ENCODE data around the gene EFTUD2.

DNA sequence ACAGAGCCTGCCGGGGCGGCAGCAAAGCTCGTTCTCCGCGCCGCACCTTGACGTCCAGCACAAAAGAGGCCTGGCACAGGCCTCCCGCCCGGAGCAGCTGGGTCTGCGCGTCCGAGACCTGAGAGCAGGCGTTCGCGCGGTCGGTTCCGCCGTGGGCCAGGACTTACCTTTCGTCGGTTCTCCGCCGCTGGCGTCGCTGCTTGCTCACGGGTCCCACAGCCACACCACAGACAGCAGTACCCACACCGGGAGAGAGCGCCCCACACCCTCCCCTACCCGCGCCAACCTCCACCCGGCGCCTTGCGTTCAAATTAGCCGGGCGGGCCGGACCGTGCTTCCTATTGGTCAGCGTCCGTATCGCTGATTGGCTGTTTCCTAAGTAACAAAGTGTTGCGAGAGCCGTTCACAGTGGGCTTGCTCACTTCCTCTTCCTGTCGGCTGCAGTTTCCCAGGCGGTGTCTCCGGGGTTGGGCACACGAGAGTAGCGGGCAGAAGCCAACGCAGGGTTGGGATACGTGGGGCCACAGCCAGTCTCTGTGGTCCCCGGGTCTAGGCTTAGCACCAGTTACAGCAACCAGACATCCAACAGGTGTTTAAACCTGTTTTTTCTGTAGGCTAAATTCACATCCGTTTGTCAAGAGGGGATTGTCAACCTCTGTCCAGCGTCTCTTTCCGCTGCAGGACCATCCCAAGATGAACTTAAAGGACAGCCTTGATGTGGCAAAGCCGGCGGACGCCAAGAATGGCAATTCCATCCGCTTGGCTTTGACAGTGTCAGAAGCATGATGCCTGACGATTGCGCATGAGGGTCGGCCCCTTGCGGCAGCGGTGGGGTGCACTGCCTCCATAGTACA, 48.4 kb upstream of the EFTUD2 start, which contains the start of gene KIF18B:
- peak; percentile 65 for TF ChIP-seq POLR2A (IDR thresholded peaks at IDR 0.05)
- TF ChIP-seq, protein P1, sequence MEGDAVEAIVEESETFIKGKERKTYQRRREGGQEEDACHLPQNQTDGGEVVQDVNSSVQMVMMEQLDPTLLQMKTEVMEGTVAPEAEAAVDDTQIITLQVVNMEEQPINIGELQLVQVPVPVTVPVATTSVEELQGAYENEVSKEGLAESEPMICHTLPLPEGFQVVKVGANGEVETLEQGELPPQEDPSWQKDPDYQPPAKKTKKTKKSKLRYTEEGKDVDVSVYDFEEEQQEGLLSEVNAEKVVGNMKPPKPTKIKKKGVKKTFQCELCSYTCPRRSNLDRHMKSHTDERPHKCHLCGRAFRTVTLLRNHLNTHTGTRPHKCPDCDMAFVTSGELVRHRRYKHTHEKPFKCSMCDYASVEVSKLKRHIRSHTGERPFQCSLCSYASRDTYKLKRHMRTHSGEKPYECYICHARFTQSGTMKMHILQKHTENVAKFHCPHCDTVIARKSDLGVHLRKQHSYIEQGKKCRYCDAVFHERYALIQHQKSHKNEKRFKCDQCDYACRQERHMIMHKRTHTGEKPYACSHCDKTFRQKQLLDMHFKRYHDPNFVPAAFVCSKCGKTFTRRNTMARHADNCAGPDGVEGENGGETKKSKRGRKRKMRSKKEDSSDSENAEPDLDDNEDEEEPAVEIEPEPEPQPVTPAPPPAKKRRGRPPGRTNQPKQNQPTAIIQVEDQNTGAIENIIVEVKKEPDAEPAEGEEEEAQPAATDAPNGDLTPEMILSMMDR (IDR thresholded peaks at IDR 0.05) = no peak
